GM23248 (cell line): ENCODE measurements around the gene MTURN. TPM values are rescaled to one million over a fixed set of nuclear protein-coding genes. Genes with fewer than 3 reads are reported as not detected.

Experiments
- DNase-seq: peaks from one replicate; pipeline ENCODE4 v3.0.0-alpha.2; 2015
- H2AFZ ChIP-seq: fragments of 200-600 bp; sonication (generic); 2 replicates; pipeline ENCODE4 v1.6.1; 2016; ENCODE audit warnings: antibody characterized with exemption
- H3F3A ChIP-seq: fragments of 200-600 bp; sonication (generic); 2 replicates; pipeline ENCODE4 v1.6.1; 2016; ENCODE audit warnings: mild to moderate bottlenecking, antibody characterized with exemption, mixed run types; ENCODE audit not compliant: insufficient read depth
- H3K27ac ChIP-seq: fragments of 200-600 bp; sonication (generic); 2 replicates; pipeline ENCODE4 v1.5.1; 2016; ENCODE audit warnings: mild to moderate bottlenecking
- H3K27me3 ChIP-seq: fragments of 200-600 bp; sonication (generic); replicated peaks from 2 replicates; pipeline ENCODE4 v1.6.1; 2016; ENCODE audit warnings: mild to moderate bottlenecking; ENCODE audit not compliant: insufficient read depth
- H3K36me3 ChIP-seq: fragments of 200-600 bp; sonication (generic); 2 replicates; pipeline ENCODE4 v1.6.1; 2016; ENCODE audit warnings: low read depth, mild to moderate bottlenecking
- H3K4me1 ChIP-seq: fragments of 200-600 bp; sonication (generic); 2 replicates; pipeline ENCODE4 v1.6.1; 2016; ENCODE audit warnings: mild to moderate bottlenecking; ENCODE audit not compliant: insufficient read depth
- H3K4me2 ChIP-seq: fragments of 200-600 bp; sonication (generic); one replicate; pipeline ENCODE4 v1.6.1; 2016; ENCODE audit warnings: mild to moderate bottlenecking; ENCODE audit not compliant: unreplicated experiment
- H3K4me3 ChIP-seq: fragments of 200-600 bp; sonication (generic); 2 replicates; pipeline ENCODE4 v1.5.1; 2016; ENCODE audit warnings: mild to moderate bottlenecking
- H3K79me2 ChIP-seq: fragments of 200-600 bp; sonication (generic); 2 replicates; pipeline ENCODE4 v1.6.1; 2016; ENCODE audit warnings: mild to moderate bottlenecking; ENCODE audit not compliant: insufficient read depth
- H3K9ac ChIP-seq: fragments of 200-600 bp; sonication (generic); 2 replicates; pipeline ENCODE4 v1.6.1; 2016; ENCODE audit warnings: mild to moderate bottlenecking
- H3K9me2 ChIP-seq: fragments of 200-600 bp; sonication (generic); 2 replicates; pipeline ENCODE4 v1.6.1; 2016; ENCODE audit warnings: mixed run types, mild to moderate bottlenecking, moderate library complexity; ENCODE audit not compliant: insufficient read depth
- H3K9me3 ChIP-seq: fragments of 200-600 bp; sonication (generic); one replicate; pipeline ENCODE4 v1.6.1; 2017; ENCODE audit warnings: low read depth
- H4K20me1 ChIP-seq: fragments of 200-600 bp; sonication (generic); 2 replicates; pipeline ENCODE4 v1.6.0; 2016; ENCODE audit not compliant: insufficient read depth
- EZH2 ChIP-seq: fragments of 200-600 bp; sonication (generic); IDR thresholded peaks from 2 replicates; pipeline ENCODE4 v1.6.1; 2018; ENCODE audit warnings: antibody characterized with exemption, mild to moderate bottlenecking; ENCODE audit not compliant: insufficient read depth, poor library complexity, severe bottlenecking
- EZH2phosphoT487 ChIP-seq: fragments of 200-600 bp; sonication (generic); IDR thresholded peaks from 2 replicates; pipeline ENCODE4 v1.6.1; 2018; ENCODE audit warnings: antibody characterized with exemption, moderate library complexity, mild to moderate bottlenecking, low read depth; ENCODE audit not compliant: insufficient read depth
- WGBS, 2 experiments: methylation state at CpG; one replicate each; pipeline ENCODE4 v1.1.6; 2015 to 2017; ENCODE audit warnings: low lambda C conversion rate in 2 of 2, low coverage in 1 of 2; ENCODE audit errors: missing lambda C conversion rate in 2 of 2; 5-methylcytosine and 5-hydroxymethylcytosine counted together
- in situ Hi-C: fragments of 300-500 bp; cut with MboI; formaldehyde crosslinking; loops from 2 replicates; pipeline ENCODE4 v1.15.0; 2020
- polyA plus RNA-seq: library from polyadenylated mRNA; unstranded; fragments of >200 nt; fragmentation: Nextera tagmentation; extraction: Ambion mirVana; gene quantifications from 2 replicates; pipeline ENCODE4 v1.2.1, GENCODE V29; 2016
- total RNA-seq: library from RNA; depleted of rRNA; stranded (reverse); fragments of >200 nt; shearing (Covaris generic); gene quantifications from 2 replicates; pipeline ENCODE4 v1.2.3, GENCODE V29; 2014

Gene MTURN
- total and polyA plus RNA-seq, 2 experiments from 2014 or later, result 15.9 to 22.5 TPM

DNA sequence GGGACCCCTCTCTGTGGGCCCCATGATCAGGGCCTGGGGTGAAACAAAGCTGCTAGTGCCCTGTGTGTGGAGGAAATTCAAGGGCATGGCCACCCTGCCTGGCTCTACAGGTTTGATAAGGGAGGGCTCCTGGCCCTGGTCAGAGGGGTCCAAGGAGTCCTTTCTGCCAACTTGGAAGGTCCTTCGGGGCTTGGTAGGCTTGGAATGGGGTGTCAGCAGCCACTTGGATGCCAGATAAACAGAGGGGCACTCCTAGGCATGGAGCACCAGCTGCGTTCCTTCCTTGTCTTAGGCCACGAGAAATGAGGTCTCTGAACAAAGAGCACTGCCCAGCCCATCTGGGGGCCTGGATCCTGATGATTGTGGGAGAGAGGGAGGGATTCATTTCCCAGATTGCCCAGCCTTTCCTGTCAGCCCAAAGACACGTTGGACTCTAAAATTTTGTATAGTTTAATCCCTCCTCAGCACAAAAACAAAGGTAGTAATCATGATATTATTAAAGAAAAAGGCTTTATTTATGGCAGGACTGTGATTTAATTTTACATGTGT is 5.1 kb downstream of the MTURN start:
- no peak for DNase-seq
- H3F3A ChIP-seq, result peaks cover 19% of the 10 kb centered on the region
- no peak for TF ChIP-seq EZH2
- no peak for TF ChIP-seq EZH2phosphoT487
- H3K4me2 ChIP-seq, result no peak overlapping the region
- H3K4me3 ChIP-seq, result no peak overlapping the region
- no peak overlapping the region for H3K9ac ChIP-seq
- peaks cover 26% of the 10 kb centered on the region for H3K4me1 ChIP-seq
- peaks cover 78% of the 10 kb centered on the region for H3K79me2 ChIP-seq
- WGBS, 2 experiments, result 36 to 52% methylated on average over 4 of the region's 4 CpGs
- H4K20me1 ChIP-seq, result no peaks in the 10 kb centered on the region
- no peak overlapping the region for H2AFZ ChIP-seq
- in situ Hi-C loops, result no loop called here
- H3K9me3 ChIP-seq, result no peaks in the 10 kb centered on the region
- no peak overlapping the region for H3K27ac ChIP-seq
- H3K36me3 ChIP-seq, result no peaks in the 10 kb centered on the region
- H3K27me3 ChIP-seq, result no peaks in the 10 kb centered on the region
- no peaks in the 10 kb centered on the region for H3K9me2 ChIP-seq

DNA sequence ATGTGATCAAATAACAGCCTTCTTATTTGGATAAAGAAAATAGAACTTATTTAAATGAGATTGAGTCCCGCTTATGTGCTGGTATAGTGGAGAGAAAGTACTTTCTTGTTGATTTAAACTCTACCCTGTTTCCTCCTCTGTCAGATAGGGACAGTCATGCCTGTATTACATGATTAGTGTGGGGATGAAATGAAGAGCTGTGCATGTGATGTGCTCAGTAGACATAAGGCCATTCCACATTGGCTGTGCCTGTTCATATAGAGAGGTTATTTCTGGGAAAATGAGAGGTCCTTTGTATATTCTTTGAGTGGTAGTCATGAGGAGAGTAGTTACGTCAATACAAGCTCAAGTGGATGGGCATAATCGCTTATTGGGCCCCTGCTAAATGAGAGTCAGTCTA is 5.7 kb downstream of the MTURN start:
- DNase-seq, result no peak
- Histone ChIP-seq H3K9me3 (no peaks in the 10 kb centered on the region), H3K79me2 (peaks cover 83% of the 10 kb centered on the region), H3K4me1 (peaks cover 26% of the 10 kb centered on the region), H3K4me3 (no peak overlapping the region), H3K9ac (no peak overlapping the region), H2AFZ (no peak overlapping the region), H3K9me2 (no peaks in the 10 kb centered on the region), H4K20me1 (no peaks in the 10 kb centered on the region), H3F3A (peaks cover 19% of the 10 kb centered on the region), H3K4me2 (no peak overlapping the region), H3K27ac (no peak overlapping the region), H3K36me3 (no peaks in the 10 kb centered on the region), H3K27me3 (no peaks in the 10 kb centered on the region)
- in situ Hi-C loops, result no loop called here
- 100% methylated on average over 3 of the region's 3 CpGs for WGBS, 2 experiments
- no peak for TF ChIP-seq EZH2phosphoT487
- TF ChIP-seq EZH2, result no peak

DNA sequence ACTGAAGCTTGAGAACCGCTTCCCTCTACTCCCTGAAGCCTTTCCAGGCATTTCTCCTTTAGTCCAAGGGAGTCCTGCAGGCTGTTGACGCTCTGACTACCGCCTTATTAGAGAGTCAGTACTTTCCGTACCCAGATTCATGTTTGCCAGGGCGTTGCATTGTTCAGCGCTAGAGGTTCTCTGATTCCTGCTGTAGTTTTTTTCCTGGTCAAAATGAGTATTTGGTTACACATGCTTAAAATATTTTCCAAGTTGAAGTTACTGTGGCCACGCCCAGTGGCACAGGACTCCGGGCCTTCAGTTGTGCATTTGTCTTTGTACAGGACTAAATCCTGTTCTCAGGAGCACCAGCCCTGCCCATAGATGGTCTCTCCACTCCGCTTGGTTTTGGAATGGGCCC is 7.9 kb downstream of the MTURN start:
- Histone ChIP-seq H3K9me2 (no peaks in the 10 kb centered on the region), H3K27ac (peak overlapping the region; percentile 65), H3F3A (peaks cover 19% of the 10 kb centered on the region), H3K9ac (peak overlapping the region; percentile 63), H3K4me1 (peaks cover 26% of the 10 kb centered on the region), H3K4me2 (peak overlapping the region; percentile 51), H3K79me2 (peaks cover 84% of the 10 kb centered on the region), H3K4me3 (peak overlapping the region; percentile 48), H2AFZ (peak overlapping the region; percentile 65), H3K36me3 (no peaks in the 10 kb centered on the region), H3K27me3 (no peaks in the 10 kb centered on the region), H3K9me3 (no peaks in the 10 kb centered on the region), H4K20me1 (no peaks in the 10 kb centered on the region)
- no peak for TF ChIP-seq EZH2
- in situ Hi-C loops, result no loop called here
- DNase-seq, result peak; percentile 95
- 4% methylated on average over 9 of the region's 9 CpGs for WGBS, 2 experiments

DNA sequence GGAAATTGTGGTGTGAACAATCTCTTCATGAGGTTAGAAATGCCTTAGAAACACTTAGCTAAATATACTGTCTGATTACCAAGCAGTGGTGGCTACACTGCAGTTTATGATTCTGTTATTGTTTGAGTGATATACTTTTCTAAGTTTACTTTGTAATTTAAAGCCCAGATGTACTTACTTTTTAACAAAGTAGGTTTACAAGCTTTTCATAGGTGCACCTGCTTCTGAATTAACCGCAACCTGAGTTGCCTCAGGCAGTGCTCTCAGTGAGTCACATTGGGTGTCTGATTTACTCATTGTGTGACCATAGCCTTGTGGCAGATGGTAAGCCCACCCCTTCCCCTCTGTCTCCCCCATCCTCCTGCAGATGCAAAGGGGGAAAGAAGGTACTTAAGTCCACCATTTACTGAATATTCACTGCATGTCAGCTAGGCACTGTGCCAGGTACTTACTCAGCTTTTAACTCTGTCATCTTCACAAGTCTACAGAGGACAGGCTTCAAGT is 9.0 kb downstream of the MTURN start:
- Histone ChIP-seq H2AFZ (no peak overlapping the region), H3F3A (peaks cover 19% of the 10 kb centered on the region), H3K79me2 (peaks cover 80% of the 10 kb centered on the region), H3K27me3 (no peaks in the 10 kb centered on the region), H3K27ac (peak overlapping the region; percentile 65; the same call in 1 of the 2 replicates), H3K4me2 (no peak overlapping the region), H3K9me3 (no peaks in the 10 kb centered on the region), H3K36me3 (no peaks in the 10 kb centered on the region), H3K9ac (no peak overlapping the region), H3K4me1 (peaks cover 26% of the 10 kb centered on the region), H4K20me1 (no peaks in the 10 kb centered on the region), H3K9me2 (no peaks in the 10 kb centered on the region), H3K4me3 (no peak overlapping the region)
- peak; percentile 66 for DNase-seq
- TF ChIP-seq EZH2phosphoT487 (no peak), EZH2 (no peak)
- in situ Hi-C loops, result no loop called here
- 97 to 100% methylated on average over 1 of the region's 1 CpG for WGBS, 2 experiments
